Osteocyte (in vitro differentiated cells): ENCODE data around the gene SEC14L2. TPM values are rescaled to one million over a fixed set of nuclear protein-coding genes. Genes with fewer than 3 reads are reported as not detected.
A peak's percentile ranks its signal among the peaks of the same experiment; 100 is the strongest.

Experiments
- DNase-seq: peaks from one replicate; pipeline ENCODE4 v3.0.0; 2021; ENCODE audit warnings: mixed read lengths; ENCODE audit not compliant: unreplicated experiment; ENCODE audit errors: extremely low spot score
- H3K27ac Mint-ChIP-seq: one replicate; pipeline ENCODE4 v1.8.0; 2021; ENCODE audit warnings: mild to moderate bottlenecking, mixed read lengths; ENCODE audit not compliant: unreplicated experiment
- H3K27me3 Mint-ChIP-seq: one replicate; pipeline ENCODE4 v1.8.0; 2021; ENCODE audit warnings: mixed read lengths; ENCODE audit not compliant: unreplicated experiment
- H3K36me3 Mint-ChIP-seq: one replicate; pipeline ENCODE4 v1.8.0; 2021; ENCODE audit warnings: mixed read lengths; ENCODE audit not compliant: unreplicated experiment
- H3K4me1 Mint-ChIP-seq: one replicate; pipeline ENCODE4 v1.8.0; 2021; ENCODE audit warnings: mixed read lengths; ENCODE audit not compliant: unreplicated experiment
- H3K4me3 Mint-ChIP-seq: one replicate; pipeline ENCODE4 v1.8.0; 2021; ENCODE audit warnings: mild to moderate bottlenecking, moderate library complexity, mixed read lengths; ENCODE audit not compliant: unreplicated experiment
- H3K9me3 Mint-ChIP-seq: one replicate; pipeline ENCODE4 v1.8.0; 2021; ENCODE audit warnings: mixed read lengths; ENCODE audit not compliant: unreplicated experiment
- total RNA-seq: library from RNA; stranded (reverse); gene quantifications from 2 replicates; pipeline ENCODE4 v1.2.1, GENCODE V29; 2021
- TF ChIP-seq, protein P1 (sequence below): fragments of 200-600 bp; sonication (generic); IDR thresholded peaks from 2 replicates; pipeline ENCODE4 v1.5.0; 2021; ENCODE audit warnings: antibody characterized with exemption, mild to moderate bottlenecking, moderate library complexity

The SEC14L2 gene
- total RNA-seq, 1 donor from 2014 or later = 14.9 TPM

DNA sequence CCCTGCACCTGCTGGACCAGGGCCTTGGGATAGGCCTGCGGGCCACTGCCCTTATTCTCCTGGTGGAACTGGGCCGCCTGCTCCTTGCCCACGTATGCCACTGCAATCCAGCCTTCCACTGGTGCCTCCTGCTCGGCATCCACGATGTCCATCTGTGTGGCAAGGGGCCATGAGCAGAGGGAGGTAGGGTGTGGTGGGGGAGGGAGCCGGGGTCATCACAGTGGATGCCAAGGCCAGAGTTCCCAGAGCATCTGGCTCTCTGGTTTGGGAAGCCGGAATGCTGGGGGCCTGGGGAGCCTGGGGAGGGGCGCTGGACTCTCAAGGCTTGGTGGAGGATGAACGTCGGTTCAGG, 10.2 kb upstream of the SEC14L2 start:
- Mint-ChIP-seq H3K9me3 (no peaks in the 10 kb centered on the region), H3K4me1 (peaks cover 14% of the 10 kb centered on the region), H3K27me3 (no peaks in the 10 kb centered on the region), H3K27ac (peak overlapping the region; percentile 81), H3K4me3 (peak overlapping the region; percentile 84), H3K36me3 (peaks cover 7% of the 10 kb centered on the region)
- TF ChIP-seq, protein P1, sequence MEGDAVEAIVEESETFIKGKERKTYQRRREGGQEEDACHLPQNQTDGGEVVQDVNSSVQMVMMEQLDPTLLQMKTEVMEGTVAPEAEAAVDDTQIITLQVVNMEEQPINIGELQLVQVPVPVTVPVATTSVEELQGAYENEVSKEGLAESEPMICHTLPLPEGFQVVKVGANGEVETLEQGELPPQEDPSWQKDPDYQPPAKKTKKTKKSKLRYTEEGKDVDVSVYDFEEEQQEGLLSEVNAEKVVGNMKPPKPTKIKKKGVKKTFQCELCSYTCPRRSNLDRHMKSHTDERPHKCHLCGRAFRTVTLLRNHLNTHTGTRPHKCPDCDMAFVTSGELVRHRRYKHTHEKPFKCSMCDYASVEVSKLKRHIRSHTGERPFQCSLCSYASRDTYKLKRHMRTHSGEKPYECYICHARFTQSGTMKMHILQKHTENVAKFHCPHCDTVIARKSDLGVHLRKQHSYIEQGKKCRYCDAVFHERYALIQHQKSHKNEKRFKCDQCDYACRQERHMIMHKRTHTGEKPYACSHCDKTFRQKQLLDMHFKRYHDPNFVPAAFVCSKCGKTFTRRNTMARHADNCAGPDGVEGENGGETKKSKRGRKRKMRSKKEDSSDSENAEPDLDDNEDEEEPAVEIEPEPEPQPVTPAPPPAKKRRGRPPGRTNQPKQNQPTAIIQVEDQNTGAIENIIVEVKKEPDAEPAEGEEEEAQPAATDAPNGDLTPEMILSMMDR = no peak
- DNase-seq = no peak

DNA sequence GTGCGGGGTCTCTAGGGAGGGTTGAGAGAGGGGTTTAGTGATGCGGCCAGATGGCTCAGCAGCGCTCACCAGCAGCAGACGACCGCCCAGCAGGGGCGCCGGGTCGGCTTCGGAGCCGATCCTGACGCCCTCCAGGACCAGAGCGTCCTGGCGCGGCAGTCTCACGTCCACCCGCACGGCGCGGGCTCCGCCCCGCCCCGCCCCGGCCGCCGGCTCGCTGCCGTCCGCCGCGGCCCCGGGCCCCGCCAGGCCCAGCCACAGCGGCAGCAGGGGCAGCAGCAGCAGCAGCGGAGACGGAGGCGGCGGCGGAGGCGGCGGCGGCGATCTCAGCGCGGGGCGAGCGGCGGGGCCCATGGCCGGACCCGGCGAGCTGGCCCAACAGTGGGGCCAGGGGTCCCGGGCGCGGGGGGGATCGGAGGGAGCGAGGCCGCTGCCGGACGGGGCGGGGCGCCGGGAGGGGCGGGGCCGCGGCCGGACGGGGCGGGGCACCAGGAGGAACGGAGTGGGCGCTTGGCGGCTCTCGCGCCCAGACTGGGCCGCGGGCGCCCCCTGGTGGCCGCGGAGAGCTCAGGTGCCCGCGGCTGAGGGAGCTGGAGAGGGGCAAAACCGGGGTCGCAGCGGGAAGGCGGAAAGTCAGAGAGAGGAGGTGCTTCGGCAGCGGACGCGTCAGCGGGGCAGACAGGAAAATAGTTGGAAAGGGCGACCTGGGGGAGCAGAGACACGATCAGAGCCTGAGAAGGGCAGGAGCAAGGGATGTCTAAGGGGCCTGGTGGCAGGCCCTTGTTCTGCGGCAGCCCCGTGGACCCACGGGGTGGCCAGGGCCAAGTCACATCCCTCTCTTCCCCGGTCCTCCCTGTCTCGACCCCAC, 9.6 kb upstream of the SEC14L2 start, which contains the start of gene RNF215:
TSS of gene RNF215 (minus strand) at position 452 of the 868 bp plus-strand sequence. CDS start at position 354, 98 bp downstream.
- DNase-seq = peak; percentile 96
- peak within 1 kb of the TSS; percentile 89 for H3K27ac Mint-ChIP-seq
- no peaks in the 10 kb centered on the region for H3K27me3 Mint-ChIP-seq
- H3K4me1 Mint-ChIP-seq = peaks cover 14% of the 10 kb centered on the region
- peak within 1 kb of the TSS; percentile 84 for H3K4me3 Mint-ChIP-seq
- peaks cover 7% of the 10 kb centered on the region for H3K36me3 Mint-ChIP-seq
- TF ChIP-seq, protein P1 = peak; percentile 94
- no peaks in the 10 kb centered on the region for H3K9me3 Mint-ChIP-seq

DNA sequence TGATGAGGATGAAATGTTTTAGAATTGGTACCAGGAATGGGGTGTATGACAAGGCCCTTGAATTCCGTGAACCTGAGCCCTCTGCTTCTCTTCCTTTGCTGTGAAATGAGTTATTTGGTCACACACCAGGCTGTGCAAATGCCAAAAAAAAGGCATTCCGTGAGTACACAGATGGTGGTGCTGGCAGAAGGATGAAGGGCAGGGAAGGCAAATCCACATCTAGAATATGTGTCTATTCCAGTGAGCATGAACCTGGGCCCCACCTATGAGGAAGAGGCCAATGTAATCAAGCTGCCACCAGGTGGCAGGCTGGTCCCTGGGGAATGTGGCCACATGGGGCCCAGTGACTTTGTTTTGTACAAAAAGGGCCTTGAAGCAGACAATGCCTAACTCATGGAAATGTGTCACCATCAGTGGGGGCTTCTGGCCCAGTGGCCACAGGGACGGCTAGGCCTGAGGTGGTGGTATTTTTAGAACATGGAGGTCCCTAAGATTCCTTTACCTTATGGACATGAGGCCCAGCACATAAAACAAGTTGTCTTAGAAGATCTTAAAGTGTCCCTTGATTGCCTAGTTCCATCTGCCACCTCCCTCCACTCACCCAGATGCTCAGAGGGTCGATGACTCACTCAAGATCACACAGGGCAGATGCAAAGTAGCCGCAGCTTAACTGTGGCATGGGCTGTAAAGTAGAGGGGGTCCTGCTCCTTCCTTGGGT, 5.7 kb upstream of the SEC14L2 start:
- Mint-ChIP-seq H3K4me1 (peaks cover 12% of the 10 kb centered on the region), H3K36me3 (no peaks in the 10 kb centered on the region), H3K9me3 (no peaks in the 10 kb centered on the region), H3K27ac (no peak overlapping the region), H3K4me3 (no peak overlapping the region), H3K27me3 (no peaks in the 10 kb centered on the region)
- TF ChIP-seq, protein P1 = peak; percentile 58
- DNase-seq = no peak

DNA sequence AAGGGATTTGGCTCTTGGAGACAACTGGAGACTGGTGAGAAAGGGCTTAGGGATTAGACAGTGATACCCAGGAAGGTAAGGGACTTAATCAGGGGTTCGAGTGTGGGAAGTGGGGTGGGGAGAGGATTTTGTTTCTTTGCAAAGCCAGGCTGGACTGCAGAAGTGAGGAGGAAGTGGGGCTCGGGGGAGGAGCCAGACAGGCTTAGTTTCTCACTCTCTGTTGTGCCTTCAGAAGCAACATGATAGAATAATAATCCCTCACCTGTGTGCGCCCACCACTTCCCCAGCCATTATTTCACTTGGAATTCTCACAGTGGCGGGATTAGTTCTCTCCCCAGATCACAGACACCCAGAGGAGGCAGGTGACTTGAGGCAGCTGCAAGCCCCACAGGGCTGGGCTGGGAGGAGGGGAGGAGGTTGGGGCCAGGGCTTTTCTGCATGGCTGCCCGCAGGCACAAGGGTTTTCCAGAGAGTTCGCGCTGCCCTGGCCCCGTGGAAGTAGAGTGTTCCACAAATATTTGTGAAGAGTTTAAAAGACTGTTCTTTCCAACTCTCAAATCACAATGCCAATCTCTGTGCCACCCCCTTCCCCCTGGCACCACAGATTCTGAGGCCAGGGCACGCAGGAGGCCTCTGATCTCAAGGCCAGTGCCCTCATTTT, 4.0 kb upstream of the SEC14L2 start:
- no peak for DNase-seq
- Mint-ChIP-seq H3K27ac (no peak overlapping the region), H3K4me1 (peaks cover 11% of the 10 kb centered on the region), H3K4me3 (no peak overlapping the region), H3K27me3 (no peaks in the 10 kb centered on the region), H3K36me3 (no peaks in the 10 kb centered on the region), H3K9me3 (no peaks in the 10 kb centered on the region)
- TF ChIP-seq, protein P1 = no peak
